Endothelial cell of umbilical vein (primary cell): Measurements from ENCODE around the gene ZNF814.

Source experiments
- CTCF ChIP-seq, 2 donors: IDR thresholded peaks; 1 replicate in 1 of 2; 2 replicates in 1 of 2; pipeline ENCODE4 v1.5.1; 2011; ENCODE audit warnings: low read length in 2 of 2, mild to moderate bottlenecking in 2 of 2, moderate library complexity in 2 of 2, control low read depth in 1 of 2, inconsistent platforms in 1 of 2, low read depth in 1 of 2; ENCODE audit not compliant: insufficient read depth in 1 of 2; ENCODE audit errors: extremely low read depth in 1 of 2
- POLR2A ChIP-seq: IDR thresholded peaks from 2 replicates; pipeline ENCODE4 v1.6.1; 2012; ENCODE audit warnings: low read depth, mild to moderate bottlenecking, control low read depth, low read length
- POLR2AphosphoS5 ChIP-seq: IDR thresholded peaks from 2 replicates; pipeline ENCODE4 v1.6.1; 2012; ENCODE audit warnings: low read depth, mild to moderate bottlenecking, control low read depth, low read length, moderate library complexity; ENCODE audit not compliant: insufficient read depth

GRCh38 chr19:57907394-57907793 is 18.6 kb upstream of the ZNF814 start:
- no peak for TF ChIP-seq CTCF (IDR thresholded peaks at IDR 0.05; ENCODE audit: extremely low read depth in 1 of 2, insufficient read depth in 1 of 2, low read depth in 1 of 2, low read length in 2 of 2)
- TF ChIP-seq POLR2AphosphoS5 = no peak
- no peak for TF ChIP-seq POLR2A
